Ishikawa (cell line): Measurements from ENCODE around the gene ROBO1.
A peak's percentile ranks its signal among the peaks of the same experiment; 100 is the strongest.

Experiments
- CEBPB ChIP-seq: IDR thresholded peaks from 2 replicates; pipeline ENCODE4 v1.6.1; 2012
- CREB1 ChIP-seq: IDR thresholded peaks from 2 replicates; pipeline ENCODE4 v1.6.1; 2012; ENCODE audit warnings: low read depth
- EGR1 ChIP-seq: IDR thresholded peaks from 2 replicates; pipeline ENCODE4 v1.6.1; 2012
- EP300 ChIP-seq: IDR thresholded peaks from 2 replicates; pipeline ENCODE4 v1.6.1; 2012; ENCODE audit warnings: borderline replicate concordance
- FOXM1 ChIP-seq: IDR thresholded peaks from 2 replicates; pipeline ENCODE4 v1.6.1; 2012; ENCODE audit warnings: low read depth, borderline replicate concordance
- NFIC ChIP-seq: IDR thresholded peaks from 2 replicates; pipeline ENCODE4 v1.6.1; 2012
- RAD21 ChIP-seq: IDR thresholded peaks from 2 replicates; pipeline ENCODE4 v1.6.1; 2012; ENCODE audit warnings: low read depth
- TAF1 ChIP-seq: IDR thresholded peaks from 2 replicates; pipeline ENCODE4 v1.6.1; 2012; ENCODE audit warnings: low read depth, mild to moderate bottlenecking
- TCF12 ChIP-seq: IDR thresholded peaks from 2 replicates; pipeline ENCODE4 v1.6.1; 2012; ENCODE audit warnings: low read depth
- TEAD4 ChIP-seq: IDR thresholded peaks from 2 replicates; pipeline ENCODE4 v1.6.1; 2012
- YY1 ChIP-seq: IDR thresholded peaks from 2 replicates; pipeline ENCODE4 v1.6.1; 2012; ENCODE audit warnings: low read depth
- ZBTB7A ChIP-seq: IDR thresholded peaks from 2 replicates; pipeline ENCODE4 v1.6.1; 2012; ENCODE audit warnings: low read depth
- TF ChIP-seq, protein P1 (sequence below): IDR thresholded peaks from 2 replicates; pipeline ENCODE4 v1.6.1; 2012
- TF ChIP-seq, protein P2 (sequence below): IDR thresholded peaks from 2 replicates; pipeline ENCODE4 v1.6.1; 2012
- TF ChIP-seq, protein P3 (sequence below): IDR thresholded peaks from 2 replicates; pipeline ENCODE4 v1.6.1; 2012; ENCODE audit warnings: low read depth, mild to moderate bottlenecking

The ROBO1 gene

DNA sequence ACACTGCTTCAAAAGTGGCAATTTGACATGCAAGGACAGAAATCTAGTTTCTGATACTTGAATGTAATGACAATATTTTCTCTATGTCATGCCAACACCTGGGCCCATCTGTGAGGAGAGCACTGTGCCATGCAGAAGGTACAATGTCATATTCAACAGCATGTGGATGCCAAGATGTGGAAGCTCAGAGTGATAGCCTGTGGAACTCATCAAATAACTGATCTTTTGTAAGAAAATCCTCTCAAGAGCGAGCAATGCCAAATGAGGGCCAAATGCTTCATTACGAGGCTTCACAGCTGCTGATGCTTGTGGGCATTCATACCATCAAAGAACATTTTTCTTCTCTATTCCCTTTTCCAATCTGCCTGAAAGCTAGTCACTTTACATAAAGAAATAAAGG, 95.1 kb downstream of the ROBO1 start:
- TF ChIP-seq CEBPB (no peak), FOXM1 (no peak), ZBTB7A (no peak), YY1 (no peak), TEAD4 (no peak), EGR1 (no peak), NFIC (no peak), CREB1 (no peak), EP300 (no peak), TAF1 (no peak)
- TF ChIP-seq, protein P1, sequence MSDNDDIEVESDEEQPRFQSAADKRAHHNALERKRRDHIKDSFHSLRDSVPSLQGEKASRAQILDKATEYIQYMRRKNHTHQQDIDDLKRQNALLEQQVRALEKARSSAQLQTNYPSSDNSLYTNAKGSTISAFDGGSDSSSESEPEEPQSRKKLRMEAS: no peak

DNA sequence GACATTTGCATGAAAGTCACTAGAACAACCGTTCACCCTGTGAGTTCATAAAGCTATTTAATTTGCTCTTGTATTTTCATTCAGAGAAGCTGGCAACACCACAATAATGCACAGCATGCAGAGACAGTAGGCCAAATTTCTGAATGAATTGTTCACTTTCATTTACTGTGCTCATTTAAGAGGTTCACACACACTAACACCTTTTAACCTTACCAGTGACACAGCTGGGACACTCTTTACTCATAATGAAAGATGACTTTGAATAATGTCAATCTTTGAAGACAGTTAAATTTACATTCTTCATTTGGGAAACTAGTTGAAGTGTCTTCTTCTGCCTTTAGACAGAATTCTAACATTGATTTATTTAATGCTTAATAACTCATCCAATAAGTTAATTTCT, 95.7 kb downstream of the ROBO1 start:
- TF ChIP-seq, protein P2, sequence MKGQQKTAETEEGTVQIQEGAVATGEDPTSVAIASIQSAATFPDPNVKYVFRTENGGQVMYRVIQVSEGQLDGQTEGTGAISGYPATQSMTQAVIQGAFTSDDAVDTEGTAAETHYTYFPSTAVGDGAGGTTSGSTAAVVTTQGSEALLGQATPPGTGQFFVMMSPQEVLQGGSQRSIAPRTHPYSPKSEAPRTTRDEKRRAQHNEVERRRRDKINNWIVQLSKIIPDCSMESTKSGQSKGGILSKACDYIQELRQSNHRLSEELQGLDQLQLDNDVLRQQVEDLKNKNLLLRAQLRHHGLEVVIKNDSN: no peak

DNA sequence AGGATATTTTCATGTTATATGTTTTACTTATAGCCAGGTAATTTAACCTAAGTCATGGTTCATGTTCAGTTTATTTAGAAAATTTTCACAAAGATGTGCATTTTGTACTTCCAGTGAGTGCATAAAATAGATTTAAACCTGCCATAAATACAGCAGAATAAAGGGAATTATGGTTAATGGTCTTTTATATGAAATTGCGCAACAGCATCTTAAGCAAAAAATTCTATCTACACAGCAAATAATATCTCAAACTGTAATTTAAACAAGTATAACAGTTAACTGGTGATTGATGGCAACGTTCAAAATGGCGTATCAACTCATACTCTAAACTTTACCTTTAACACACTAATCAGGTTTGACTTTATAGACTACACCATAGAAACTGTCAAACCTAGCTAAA, 97.6 kb downstream of the ROBO1 start:
- TF ChIP-seq CEBPB (peak; percentile 94), EGR1 (no peak)

DNA sequence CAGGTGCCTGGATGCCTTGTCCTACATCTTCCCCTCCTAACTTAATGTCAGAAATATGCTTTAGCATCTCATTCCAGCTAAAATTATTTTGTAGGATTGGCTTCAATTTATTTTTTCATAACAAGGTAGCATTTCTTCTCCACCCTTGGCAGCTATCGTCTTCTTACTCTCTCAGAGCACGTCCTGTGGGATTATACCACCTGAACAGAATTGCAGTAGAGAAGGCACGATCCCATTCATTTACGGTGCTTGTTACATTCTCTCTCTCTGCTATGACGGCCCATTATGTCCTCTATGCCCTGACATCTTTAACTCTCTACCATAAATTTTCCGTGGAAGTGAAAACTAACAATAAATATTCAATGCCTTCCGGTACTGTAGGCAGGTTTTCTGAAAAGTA, 103.3 kb downstream of the ROBO1 start:
- TF ChIP-seq TEAD4: no peak
- no peak for TF ChIP-seq RAD21
- no peak for TF ChIP-seq CEBPB
- TF ChIP-seq, protein P3, sequence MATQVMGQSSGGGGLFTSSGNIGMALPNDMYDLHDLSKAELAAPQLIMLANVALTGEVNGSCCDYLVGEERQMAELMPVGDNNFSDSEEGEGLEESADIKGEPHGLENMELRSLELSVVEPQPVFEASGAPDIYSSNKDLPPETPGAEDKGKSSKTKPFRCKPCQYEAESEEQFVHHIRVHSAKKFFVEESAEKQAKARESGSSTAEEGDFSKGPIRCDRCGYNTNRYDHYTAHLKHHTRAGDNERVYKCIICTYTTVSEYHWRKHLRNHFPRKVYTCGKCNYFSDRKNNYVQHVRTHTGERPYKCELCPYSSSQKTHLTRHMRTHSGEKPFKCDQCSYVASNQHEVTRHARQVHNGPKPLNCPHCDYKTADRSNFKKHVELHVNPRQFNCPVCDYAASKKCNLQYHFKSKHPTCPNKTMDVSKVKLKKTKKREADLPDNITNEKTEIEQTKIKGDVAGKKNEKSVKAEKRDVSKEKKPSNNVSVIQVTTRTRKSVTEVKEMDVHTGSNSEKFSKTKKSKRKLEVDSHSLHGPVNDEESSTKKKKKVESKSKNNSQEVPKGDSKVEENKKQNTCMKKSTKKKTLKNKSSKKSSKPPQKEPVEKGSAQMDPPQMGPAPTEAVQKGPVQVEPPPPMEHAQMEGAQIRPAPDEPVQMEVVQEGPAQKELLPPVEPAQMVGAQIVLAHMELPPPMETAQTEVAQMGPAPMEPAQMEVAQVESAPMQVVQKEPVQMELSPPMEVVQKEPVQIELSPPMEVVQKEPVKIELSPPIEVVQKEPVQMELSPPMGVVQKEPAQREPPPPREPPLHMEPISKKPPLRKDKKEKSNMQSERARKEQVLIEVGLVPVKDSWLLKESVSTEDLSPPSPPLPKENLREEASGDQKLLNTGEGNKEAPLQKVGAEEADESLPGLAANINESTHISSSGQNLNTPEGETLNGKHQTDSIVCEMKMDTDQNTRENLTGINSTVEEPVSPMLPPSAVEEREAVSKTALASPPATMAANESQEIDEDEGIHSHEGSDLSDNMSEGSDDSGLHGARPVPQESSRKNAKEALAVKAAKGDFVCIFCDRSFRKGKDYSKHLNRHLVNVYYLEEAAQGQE: no peak
- no peak for TF ChIP-seq EP300
- no peak for TF ChIP-seq EGR1
- no peak for TF ChIP-seq CREB1
- no peak for TF ChIP-seq TAF1
- no peak for TF ChIP-seq YY1
- no peak for TF ChIP-seq FOXM1
- TF ChIP-seq, protein P1: no peak
- TF ChIP-seq, protein P2: no peak
- TF ChIP-seq TCF12: no peak
- TF ChIP-seq NFIC: no peak

DNA sequence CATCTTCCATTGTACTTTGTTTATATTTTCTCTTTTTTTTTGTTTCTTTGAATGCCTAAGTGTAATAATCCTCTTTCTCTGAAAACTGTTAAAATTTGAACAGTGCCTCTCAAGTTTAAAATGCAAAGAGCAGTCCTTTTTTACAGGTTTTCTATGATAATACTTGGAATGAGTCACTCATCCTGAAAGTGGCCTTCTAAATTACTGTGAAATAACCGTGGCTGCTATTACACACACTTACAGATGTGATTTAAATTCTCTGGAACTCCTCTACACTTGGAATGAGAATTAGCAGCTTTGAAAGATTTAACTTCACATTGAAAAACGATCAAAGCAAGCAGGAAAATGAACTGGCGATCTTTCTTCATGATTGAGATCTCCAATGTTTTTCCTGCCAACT, 105.9 kb downstream of the ROBO1 start:
- TF ChIP-seq RAD21 (no peak), FOXM1 (no peak), EGR1 (no peak), TCF12 (no peak), YY1 (no peak)
- TF ChIP-seq, protein P2: no peak

DNA sequence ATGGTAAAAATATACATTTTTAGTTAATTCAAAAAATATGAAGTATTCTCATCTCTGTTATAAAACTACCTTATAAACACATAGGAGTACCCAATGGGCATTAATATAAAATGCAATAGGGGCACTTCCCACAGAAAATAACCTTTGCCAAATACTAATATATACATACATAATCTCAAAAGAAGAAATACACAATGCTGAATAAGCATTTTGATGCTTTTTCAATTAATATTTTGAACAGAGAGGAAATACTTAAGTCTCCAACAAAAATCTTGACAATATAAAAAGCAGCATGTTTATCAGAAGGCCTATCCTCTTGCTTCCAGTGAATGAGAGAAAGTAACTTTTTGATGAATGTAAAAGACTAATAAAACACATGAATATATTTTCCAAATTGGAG, 110.7 kb downstream of the ROBO1 start:
- TF ChIP-seq, protein P1: no peak
- TF ChIP-seq TCF12: no peak
- TF ChIP-seq TAF1: no peak
- no peak for TF ChIP-seq EP300
- no peak for TF ChIP-seq FOXM1
- no peak for TF ChIP-seq RAD21
- TF ChIP-seq NFIC: no peak
- TF ChIP-seq, protein P3: no peak
- no peak for TF ChIP-seq YY1
- no peak for TF ChIP-seq CEBPB
- TF ChIP-seq TEAD4: no peak
- TF ChIP-seq ZBTB7A: no peak
- TF ChIP-seq, protein P2: no peak
- no peak for TF ChIP-seq CREB1
- no peak for TF ChIP-seq EGR1
